ENCODE results near the gene MTF2. TPM values are rescaled to one million over a fixed set of nuclear protein-coding genes. Genes with fewer than 3 reads are reported as not detected.
A peak's percentile ranks its signal among the peaks of the same experiment; 100 is the strongest.

MTF2 gene
- total and polyA plus RNA-seq, 9 of the 15 experiments (the other 6 are each of a cell fraction or from before 2014, with no cell fraction given), result 29.3 to 124 (median 57.7) TPM

- TF ChIP-seq GTF2E2 (tag; IDR thresholded peaks at IDR 0.05), result peak; percentile 61; the same call in 1 of the 2 replicates
- no peak for TF ChIP-seq MBD1 (CRISPR knock-in tag; IDR thresholded peaks at IDR 0.05)
- TF ChIP-seq IRF2 (CRISPR knock-in tag; IDR thresholded peaks at IDR 0.05), result no peak
- peak; percentile 62; the same call in 1 of the 2 replicates for TF ChIP-seq STAT6 (CRISPR knock-in tag; IDR thresholded peaks at IDR 0.05)
- peak; percentile 97 for TF ChIP-seq L3MBTL2 (IDR thresholded peaks at IDR 0.05)
- no peak for TF ChIP-seq PHF20 (IDR thresholded peaks at IDR 0.05; ENCODE audit: partially characterized antibody)
- TF ChIP-seq CHAMP1 (IDR thresholded peaks at IDR 0.05), result no peak
- TF ChIP-seq KAT8 (IDR thresholded peaks at IDR 0.05; ENCODE audit: low read depth), result no peak
- TF ChIP-seq DACH1 (IDR thresholded peaks at IDR 0.05; ENCODE audit: partially characterized antibody), result no peak
- TF ChIP-seq ETS2 (tag; IDR thresholded peaks at IDR 0.05; ENCODE audit: borderline replicate concordance, poor library complexity, severe bottlenecking), result no peak
- TF ChIP-seq GABPB1 (CRISPR knock-in tag; IDR thresholded peaks at IDR 0.05), result peak; percentile 72; the same call in 1 of the 2 replicates
- TF ChIP-seq ZNF584 (CRISPR knock-in tag; IDR thresholded peaks at IDR 0.05; ENCODE audit: low read depth), result no peak
- TF ChIP-seq BCOR (IDR thresholded peaks at IDR 0.05), result no peak; the same call in 1 of the 2 replicates
- no peak for TF ChIP-seq ZNF239 (CRISPR knock-in tag; IDR thresholded peaks at IDR 0.05)
- TF ChIP-seq ZNF277 (CRISPR knock-in tag; IDR thresholded peaks at IDR 0.05; ENCODE audit: borderline replicate concordance), result no peak
- TF ChIP-seq E2F3 (CRISPR knock-in tag; IDR thresholded peaks at IDR 0.05), result no peak
- no peak for TF ChIP-seq ZNF764 (CRISPR knock-in tag; IDR thresholded peaks at IDR 0.05; ENCODE audit: low read depth)
- no peak for TF ChIP-seq ZBTB8A (IDR thresholded peaks at IDR 0.05; ENCODE audit: partially characterized antibody)
These were observed 101.0 kb downstream of the MTF2 start, which contains the start of gene TMED5 (continued) for GRCh38 chr1:93179886-93180722.

Data from K562 (cell line).